Measurements from ENCODE around the gene CAV3. TPM values are rescaled to one million over a fixed set of nuclear protein-coding genes. Genes with fewer than 3 reads are reported as not detected.

CAV3 gene
- total RNA-seq, 1 experiment from 2014 or later, result not detected

DNA sequence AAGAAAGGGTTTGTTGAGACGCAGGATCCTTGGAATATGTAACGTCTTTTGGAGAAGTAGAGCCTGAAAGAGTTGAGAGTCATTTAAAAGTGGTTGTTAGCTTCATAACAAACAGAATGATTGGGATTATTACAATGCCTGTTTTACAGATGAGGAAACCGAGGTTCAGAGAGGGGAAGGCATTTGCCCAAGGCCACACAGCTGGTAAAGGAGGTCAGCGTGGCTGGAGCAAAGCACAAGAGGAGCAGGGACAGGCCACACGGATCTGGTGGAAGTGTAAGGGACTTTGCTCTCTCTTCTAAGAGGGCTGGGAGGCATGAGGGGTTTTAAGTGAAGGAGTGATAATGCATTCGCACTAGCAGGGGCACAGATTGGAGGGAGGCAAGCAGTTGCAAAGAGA is 42.0 kb downstream of the CAV3 start:
- CTCF ChIA-PET, result no interaction called here
- intact Hi-C loops (cut with micrococcal nuclease), result no loop called here
- ATAC-seq, result no peak

More for the DNA sequence above, 42.0 kb downstream of the CAV3 start:
- ChIA-PET RAD21 (ENCODE audit: low non-redundant PET in 1 of 2, low total read pairs in 2 of 2, uncharacterized antibody in 2 of 2, unreplicated experiment in 2 of 2) (no interaction called here), POLR2A (no interaction called here)
- no peaks in the 10 kb centered on the region for H4K20me1 ChIP-seq (ENCODE audit: insufficient read depth)
- no peak overlapping the region for H3K4me3 ChIP-seq (replicated peaks in 1 of 2; ENCODE audit: low read depth in 1 of 2, low read length in 2 of 2)
- no peak for DNase-seq (ENCODE audit: low read depth, low spot score)
- H3K4me2 ChIP-seq (ENCODE audit: low read length), result no peak overlapping the region
- H3K27ac ChIP-seq (ENCODE audit: low read depth, low read length), result no peak overlapping the region
- no peak overlapping the region for H3K9ac ChIP-seq (ENCODE audit: low read length)
- TF ChIP-seq POLR2AphosphoS5 (IDR thresholded peaks at IDR 0.05; ENCODE audit: low read depth, low read length) (no peak), EGR1 (IDR thresholded peaks at IDR 0.05; ENCODE audit: low read depth) (no peak), EZH2 (IDR thresholded peaks at IDR 0.05) (no peak), SP1 (IDR thresholded peaks at IDR 0.05; ENCODE audit: low read depth) (no peak), RAD21 (IDR thresholded peaks at IDR 0.05; ENCODE audit: low read depth) (no peak), ELF1 (IDR thresholded peaks at IDR 0.05; ENCODE audit: borderline replicate concordance, low read depth) (no peak), TCF7L2 (IDR thresholded peaks at IDR 0.05; ENCODE audit: borderline replicate concordance, extremely low read depth, insufficient read depth, insufficient read length) (no peak)
- TF ChIP-seq, protein P1, sequence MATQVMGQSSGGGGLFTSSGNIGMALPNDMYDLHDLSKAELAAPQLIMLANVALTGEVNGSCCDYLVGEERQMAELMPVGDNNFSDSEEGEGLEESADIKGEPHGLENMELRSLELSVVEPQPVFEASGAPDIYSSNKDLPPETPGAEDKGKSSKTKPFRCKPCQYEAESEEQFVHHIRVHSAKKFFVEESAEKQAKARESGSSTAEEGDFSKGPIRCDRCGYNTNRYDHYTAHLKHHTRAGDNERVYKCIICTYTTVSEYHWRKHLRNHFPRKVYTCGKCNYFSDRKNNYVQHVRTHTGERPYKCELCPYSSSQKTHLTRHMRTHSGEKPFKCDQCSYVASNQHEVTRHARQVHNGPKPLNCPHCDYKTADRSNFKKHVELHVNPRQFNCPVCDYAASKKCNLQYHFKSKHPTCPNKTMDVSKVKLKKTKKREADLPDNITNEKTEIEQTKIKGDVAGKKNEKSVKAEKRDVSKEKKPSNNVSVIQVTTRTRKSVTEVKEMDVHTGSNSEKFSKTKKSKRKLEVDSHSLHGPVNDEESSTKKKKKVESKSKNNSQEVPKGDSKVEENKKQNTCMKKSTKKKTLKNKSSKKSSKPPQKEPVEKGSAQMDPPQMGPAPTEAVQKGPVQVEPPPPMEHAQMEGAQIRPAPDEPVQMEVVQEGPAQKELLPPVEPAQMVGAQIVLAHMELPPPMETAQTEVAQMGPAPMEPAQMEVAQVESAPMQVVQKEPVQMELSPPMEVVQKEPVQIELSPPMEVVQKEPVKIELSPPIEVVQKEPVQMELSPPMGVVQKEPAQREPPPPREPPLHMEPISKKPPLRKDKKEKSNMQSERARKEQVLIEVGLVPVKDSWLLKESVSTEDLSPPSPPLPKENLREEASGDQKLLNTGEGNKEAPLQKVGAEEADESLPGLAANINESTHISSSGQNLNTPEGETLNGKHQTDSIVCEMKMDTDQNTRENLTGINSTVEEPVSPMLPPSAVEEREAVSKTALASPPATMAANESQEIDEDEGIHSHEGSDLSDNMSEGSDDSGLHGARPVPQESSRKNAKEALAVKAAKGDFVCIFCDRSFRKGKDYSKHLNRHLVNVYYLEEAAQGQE (IDR thresholded peaks at IDR 0.05; ENCODE audit: low read depth), result no peak
- H3K9me2 ChIP-seq (ENCODE audit: insufficient read depth), result no peaks in the 10 kb centered on the region
- no peak overlapping the region for H2AFZ ChIP-seq (ENCODE audit: low read depth, low read length, poor library complexity, severe bottlenecking)
- H3K27me3 ChIP-seq (ENCODE audit: insufficient read depth, low read length), result no peaks in the 10 kb centered on the region; the same call in 1 of the 2 replicates
- no peaks in the 10 kb centered on the region for H3K36me3 ChIP-seq (ENCODE audit: control insufficient read depth in 1 of 2, insufficient read depth in 2 of 2, low read length in 2 of 2)
- H3K79me2 ChIP-seq (ENCODE audit: insufficient read depth, low read length), result no peaks in the 10 kb centered on the region
- H3K9me3 ChIP-seq (ENCODE audit: control insufficient read depth in 1 of 2, insufficient read depth in 1 of 2, low read depth in 1 of 2, low read length in 2 of 2), result no peaks in the 10 kb centered on the region
- BruUV-seq (replicated peaks), result no TSS peak
- H3K4me1 ChIP-seq (ENCODE audit: control insufficient read depth in 1 of 2, insufficient read depth in 2 of 2, low read length in 2 of 2), result no peaks in the 10 kb centered on the region
